AG09309 (cell line): ENCODE results near the gene C2CD4D.
A peak's percentile ranks its signal among the peaks of the same experiment; 100 is the strongest.

Source experiments
- DNase-seq: peaks from one replicate; pipeline ENCODE4 v3.0.0-alpha.2; 2010; ENCODE audit warnings: low read depth
- H3K4me3 ChIP-seq: 2 replicates; pipeline ENCODE4 v1.5.1; 2011; ENCODE audit warnings: mild to moderate bottlenecking, low read depth, low read length, moderate library complexity; ENCODE audit not compliant: control insufficient read depth
- TF ChIP-seq, protein P1 (sequence below): IDR thresholded peaks from 2 replicates; pipeline ENCODE4 v1.5.1; 2011; ENCODE audit warnings: mild to moderate bottlenecking, low read depth, low read length, inconsistent platforms; ENCODE audit not compliant: insufficient read depth, control insufficient read depth; ENCODE audit errors: missing control alignments

C2CD4D gene

GRCh38 chr1:151801846-151802245 lies 37.8 kb downstream of the C2CD4D start:
- no peak for DNase-seq
- TF ChIP-seq, protein P1, sequence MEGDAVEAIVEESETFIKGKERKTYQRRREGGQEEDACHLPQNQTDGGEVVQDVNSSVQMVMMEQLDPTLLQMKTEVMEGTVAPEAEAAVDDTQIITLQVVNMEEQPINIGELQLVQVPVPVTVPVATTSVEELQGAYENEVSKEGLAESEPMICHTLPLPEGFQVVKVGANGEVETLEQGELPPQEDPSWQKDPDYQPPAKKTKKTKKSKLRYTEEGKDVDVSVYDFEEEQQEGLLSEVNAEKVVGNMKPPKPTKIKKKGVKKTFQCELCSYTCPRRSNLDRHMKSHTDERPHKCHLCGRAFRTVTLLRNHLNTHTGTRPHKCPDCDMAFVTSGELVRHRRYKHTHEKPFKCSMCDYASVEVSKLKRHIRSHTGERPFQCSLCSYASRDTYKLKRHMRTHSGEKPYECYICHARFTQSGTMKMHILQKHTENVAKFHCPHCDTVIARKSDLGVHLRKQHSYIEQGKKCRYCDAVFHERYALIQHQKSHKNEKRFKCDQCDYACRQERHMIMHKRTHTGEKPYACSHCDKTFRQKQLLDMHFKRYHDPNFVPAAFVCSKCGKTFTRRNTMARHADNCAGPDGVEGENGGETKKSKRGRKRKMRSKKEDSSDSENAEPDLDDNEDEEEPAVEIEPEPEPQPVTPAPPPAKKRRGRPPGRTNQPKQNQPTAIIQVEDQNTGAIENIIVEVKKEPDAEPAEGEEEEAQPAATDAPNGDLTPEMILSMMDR: no peak
- H3K4me3 ChIP-seq: no peak overlapping the region

GRCh38 chr1:151801310-151801820 lies 38.3 kb downstream of the C2CD4D start:
- TF ChIP-seq, protein P1: no peak
- DNase-seq: no peak
- no peak overlapping the region for H3K4me3 ChIP-seq

- TF ChIP-seq, protein P1: no peak
- DNase-seq: no peak
- H3K4me3 ChIP-seq: no peak overlapping the region
These were observed 38.8 kb downstream of the C2CD4D start for GRCh38 chr1:151800830-151801229.

- TF ChIP-seq, protein P1: no peak
- no peak for DNase-seq
These were observed 40.2 kb downstream of the C2CD4D start for GRCh38 chr1:151799179-151800022.

GRCh38 chr1:151798571-151798970 lies 41.0 kb downstream of the C2CD4D start:
- TF ChIP-seq, protein P1: no peak
- DNase-seq: no peak
- H3K4me3 ChIP-seq: no peak overlapping the region

More at GRCh38 chr1:151799179-151800022, 40.2 kb downstream of the C2CD4D start:
- H3K4me3 ChIP-seq: no peak overlapping the region

DNA sequence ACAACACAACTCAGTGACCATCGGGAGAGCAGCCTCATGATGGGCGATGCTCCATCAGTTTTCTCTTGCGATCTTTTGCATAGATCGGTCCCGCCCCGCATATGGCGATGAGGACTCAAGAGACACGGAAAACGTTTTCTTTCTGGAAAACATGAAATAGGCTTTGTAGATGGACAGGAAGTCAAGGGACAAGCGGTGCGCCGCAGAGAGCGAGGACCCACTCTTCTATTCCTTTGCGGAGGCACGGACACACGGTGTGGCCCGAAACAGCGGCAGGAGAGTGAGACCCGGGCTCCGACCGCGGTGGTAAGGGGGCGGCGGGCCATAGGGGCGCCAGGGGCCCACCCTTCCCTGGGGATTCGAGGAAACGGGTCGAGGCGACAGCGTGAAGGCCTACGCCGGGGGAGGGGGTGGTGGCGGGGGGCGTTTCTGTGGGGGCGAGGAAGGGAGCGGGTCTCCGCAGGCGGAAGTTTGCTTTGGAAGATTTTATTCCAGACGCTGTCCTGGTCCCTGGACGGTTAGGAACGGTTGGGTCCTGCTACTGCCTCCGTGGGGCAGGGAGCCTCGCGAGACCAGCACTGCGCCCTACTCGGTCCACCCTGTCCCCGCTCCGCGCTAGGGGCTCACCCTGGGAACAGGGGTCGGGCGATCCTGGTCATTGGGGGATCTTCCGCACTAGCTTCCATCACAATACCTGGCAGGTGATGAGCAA lies 48.5 kb downstream of the C2CD4D start:
- DNase-seq: no peak
- TF ChIP-seq, protein P1: no peak
- H3K4me3 ChIP-seq: peak overlapping the region; percentile 63
